ENCODE results near the gene WDR49. TPM values are rescaled to one million over a fixed set of nuclear protein-coding genes. Genes with fewer than 3 reads are reported as not detected.

The WDR49 gene
- total RNA-seq, 4 donors from 2014 or later: not detected

- Histone ChIP-seq H3K36me3 (no peaks in the 10 kb centered on the region), H3K4me1 (no peaks in the 10 kb centered on the region), H3K27ac (no peak overlapping the region), H3K4me3 (no peak overlapping the region), H3K27me3 (no peaks in the 10 kb centered on the region), H3K9me3 (no peaks in the 10 kb centered on the region)
- DNase-seq (ENCODE audit: low spot score in 2 of 2): no peak
- TF ChIP-seq POLR2A (IDR thresholded peaks at IDR 0.05) (no peak), EP300 (IDR thresholded peaks at IDR 0.05) (no peak), POLR2AphosphoS5 (IDR thresholded peaks at IDR 0.05) (no peak), CTCF (IDR thresholded peaks at IDR 0.05) (no peak)
These were observed 162.1 kb downstream of the WDR49 start for GRCh38 chr3:167491621-167492020.

DNA sequence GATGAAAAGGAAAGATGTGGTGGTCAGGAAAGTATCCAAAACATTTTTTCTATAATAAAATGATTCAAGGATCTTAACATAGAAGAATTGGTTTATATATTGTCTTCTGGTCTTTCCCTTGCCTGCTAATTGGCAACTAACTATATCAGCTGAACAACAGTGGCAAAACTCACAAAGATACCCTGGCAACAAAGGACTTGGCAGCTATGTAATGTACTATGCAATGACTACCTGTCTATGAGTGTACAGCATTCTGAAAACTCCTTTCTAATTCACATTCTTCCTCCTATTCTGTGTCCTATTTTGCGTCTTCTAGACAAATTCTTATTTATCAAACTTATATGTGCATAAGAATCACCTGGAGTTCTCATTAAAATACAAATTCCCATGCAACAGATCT is 164.2 kb downstream of the WDR49 start:
- WGBS: 69% methylated on average over 1 of the region's 1 CpG
- Histone ChIP-seq H3K27me3 (no peaks in the 10 kb centered on the region), H3K36me3 (no peaks in the 10 kb centered on the region), H3K27ac (no peak overlapping the region), H3K4me3 (no peak overlapping the region), H3K9me3 (no peaks in the 10 kb centered on the region), H3K4me1 (no peaks in the 10 kb centered on the region)
- TF ChIP-seq CTCF (IDR thresholded peaks at IDR 0.05): no peak
- TF ChIP-seq EP300 (IDR thresholded peaks at IDR 0.05): no peak
- TF ChIP-seq POLR2A (IDR thresholded peaks at IDR 0.05): no peak
- no peak for TF ChIP-seq POLR2AphosphoS5 (IDR thresholded peaks at IDR 0.05)
- no peak for DNase-seq (ENCODE audit: low spot score in 2 of 2)

GRCh38 chr3:167487556-167487955 is 166.2 kb downstream of the WDR49 start:
- H3K27me3 ChIP-seq: no peaks in the 10 kb centered on the region
- no peaks in the 10 kb centered on the region for H3K4me1 ChIP-seq
- no peak overlapping the region for H3K27ac ChIP-seq
- whole genome bisulfite sequencing: 41% methylated on average over 3 of the region's 3 CpGs
- no peak overlapping the region for H3K4me3 ChIP-seq
- H3K9me3 ChIP-seq: no peaks in the 10 kb centered on the region
- H3K36me3 ChIP-seq: no peaks in the 10 kb centered on the region
- no peak for DNase-seq (ENCODE audit: low spot score in 2 of 2)
- TF ChIP-seq CTCF (IDR thresholded peaks at IDR 0.05) (no peak), POLR2AphosphoS5 (IDR thresholded peaks at IDR 0.05) (no peak), POLR2A (IDR thresholded peaks at IDR 0.05) (no peak), EP300 (IDR thresholded peaks at IDR 0.05) (no peak)

GRCh38 chr3:167484551-167484950 is 169.2 kb downstream of the WDR49 start:
- TF ChIP-seq EP300 (IDR thresholded peaks at IDR 0.05) (no peak), CTCF (IDR thresholded peaks at IDR 0.05) (no peak), POLR2AphosphoS5 (IDR thresholded peaks at IDR 0.05) (no peak), POLR2A (IDR thresholded peaks at IDR 0.05) (no peak)
- WGBS: 68% methylated on average over 2 of the region's 2 CpGs

DNA sequence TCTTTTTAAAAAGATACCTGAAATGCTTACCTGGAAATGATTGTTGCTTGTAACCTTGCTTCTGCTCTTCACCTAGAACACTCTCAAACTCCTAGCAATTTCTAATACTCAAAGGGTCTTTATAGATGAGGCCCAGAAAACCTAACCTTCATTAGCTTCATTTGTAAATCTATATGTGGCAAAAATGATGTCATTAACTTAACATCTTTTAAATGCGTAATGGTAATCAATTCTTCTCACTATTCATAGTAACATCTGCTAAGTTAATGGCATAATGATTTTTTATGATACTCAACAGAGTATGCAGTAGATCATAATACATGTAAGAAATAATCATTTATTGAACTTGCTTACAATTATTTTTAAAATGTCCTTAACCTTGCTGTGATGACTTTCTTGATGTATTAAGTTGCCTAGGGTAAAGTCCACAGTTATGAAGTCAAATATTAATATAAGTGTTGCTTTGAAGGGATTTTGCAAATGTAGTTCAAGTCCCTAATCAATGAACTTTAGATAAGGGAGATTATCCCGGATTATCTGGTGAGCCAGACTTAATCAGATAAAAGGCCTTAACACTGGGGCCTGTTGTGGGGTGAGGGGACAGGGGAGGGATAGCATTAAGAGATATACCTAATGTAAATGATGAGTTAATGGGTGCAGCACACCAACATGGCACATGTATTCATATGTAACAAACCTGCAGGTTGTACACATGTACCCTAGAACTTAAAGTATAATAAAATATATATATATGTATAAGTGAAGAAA is 169.8 kb downstream of the WDR49 start:
- Histone ChIP-seq H3K4me1 (no peaks in the 10 kb centered on the region), H3K4me3 (no peak overlapping the region), H3K36me3 (no peaks in the 10 kb centered on the region), H3K9me3 (no peaks in the 10 kb centered on the region), H3K27me3 (no peaks in the 10 kb centered on the region), H3K27ac (no peak overlapping the region)
- no peak for DNase-seq (ENCODE audit: low spot score in 2 of 2)
- no peak for TF ChIP-seq POLR2A (IDR thresholded peaks at IDR 0.05)
- WGBS: 87% methylated on average over 2 of the region's 2 CpGs

More at GRCh38 chr3:167484551-167484950, 169.2 kb downstream of the WDR49 start:
- H3K4me3 ChIP-seq: no peak overlapping the region
- H3K9me3 ChIP-seq: no peaks in the 10 kb centered on the region
- H3K4me1 ChIP-seq: no peaks in the 10 kb centered on the region
- DNase-seq (ENCODE audit: low spot score in 2 of 2): no peak
- no peaks in the 10 kb centered on the region for H3K27me3 ChIP-seq
- no peaks in the 10 kb centered on the region for H3K36me3 ChIP-seq
- H3K27ac ChIP-seq: no peak overlapping the region

GRCh38 chr3:167481164-167481563 is 172.6 kb downstream of the WDR49 start:
- H3K27me3 ChIP-seq: no peaks in the 10 kb centered on the region
- H3K27ac ChIP-seq: no peak overlapping the region
- H3K36me3 ChIP-seq: no peaks in the 10 kb centered on the region
- no peaks in the 10 kb centered on the region for H3K4me1 ChIP-seq
- H3K9me3 ChIP-seq: no peaks in the 10 kb centered on the region
- DNase-seq (ENCODE audit: low spot score in 2 of 2): no peak
- TF ChIP-seq POLR2A (IDR thresholded peaks at IDR 0.05): no peak
- no peak overlapping the region for H3K4me3 ChIP-seq

Data from suprapubic skin (tissue), 4 donors.